Measurements from ENCODE around the gene GNAQ.

Gene GNAQ

DNA sequence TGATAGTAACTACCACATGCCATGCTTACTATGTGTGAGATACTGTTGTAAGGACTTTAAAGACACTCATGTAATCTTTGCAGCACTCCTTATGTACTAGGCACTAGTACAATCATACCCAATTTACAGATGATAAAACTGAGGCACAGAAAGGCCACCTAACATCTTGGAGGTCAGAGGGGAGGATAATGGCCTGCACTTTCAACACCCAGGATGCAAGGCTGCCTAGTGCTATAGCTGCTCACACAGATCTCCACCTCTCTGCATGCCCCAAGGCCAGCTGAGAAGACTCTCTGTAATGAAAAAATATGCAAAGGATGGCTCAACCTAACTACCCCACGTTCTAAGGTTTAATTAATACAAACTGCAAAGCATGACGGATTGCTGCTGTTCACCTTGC lies 57.2 kb downstream of the GNAQ start:
- DNase-seq (ENCODE audit: low spot score), result no peak

DNA sequence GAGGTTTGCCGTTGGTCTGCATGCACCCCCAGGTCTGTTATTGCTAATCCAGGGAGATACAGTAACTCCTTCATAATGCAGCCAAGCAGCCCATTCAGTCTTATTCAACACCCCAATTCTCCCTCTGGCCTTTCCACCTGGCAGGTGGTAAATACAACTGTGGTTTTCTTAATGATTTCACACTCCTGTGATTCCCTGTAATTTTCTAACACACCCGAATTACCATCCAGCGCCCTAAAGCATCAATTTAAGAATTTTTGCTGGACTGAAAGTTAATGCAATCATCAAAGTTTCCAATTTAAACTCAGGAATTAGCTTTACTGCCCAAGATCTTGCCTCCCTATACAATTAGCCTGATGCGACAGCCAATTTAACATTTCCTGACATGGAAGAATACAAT lies 62.5 kb downstream of the GNAQ start:
- no peak for DNase-seq (ENCODE audit: low spot score)

GRCh38 chr9:77968506-77968905 lies 63.1 kb downstream of the GNAQ start:
- DNase-seq (ENCODE audit: low spot score), result no peak

DNA sequence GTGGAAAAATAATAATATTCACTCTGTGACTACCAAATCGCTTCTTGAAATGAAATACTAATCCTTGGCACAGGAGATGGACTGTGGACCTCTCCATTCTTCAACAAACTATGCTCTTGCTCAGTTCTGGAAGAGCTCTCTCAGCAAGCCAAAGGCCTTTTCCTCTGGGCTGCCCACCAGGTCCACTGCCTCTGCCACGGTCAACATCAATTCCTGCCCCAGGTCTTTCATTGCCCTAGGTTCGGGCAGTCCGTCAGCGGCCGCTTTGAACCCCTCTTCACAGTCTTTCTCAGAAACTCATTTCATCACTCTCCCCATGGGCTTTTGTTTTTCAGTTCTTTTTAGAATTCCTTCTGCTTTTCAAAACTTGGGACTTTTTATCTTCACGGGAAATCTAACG lies 64.9 kb downstream of the GNAQ start:
- DNase-seq (ENCODE audit: low spot score), result no peak

DNA sequence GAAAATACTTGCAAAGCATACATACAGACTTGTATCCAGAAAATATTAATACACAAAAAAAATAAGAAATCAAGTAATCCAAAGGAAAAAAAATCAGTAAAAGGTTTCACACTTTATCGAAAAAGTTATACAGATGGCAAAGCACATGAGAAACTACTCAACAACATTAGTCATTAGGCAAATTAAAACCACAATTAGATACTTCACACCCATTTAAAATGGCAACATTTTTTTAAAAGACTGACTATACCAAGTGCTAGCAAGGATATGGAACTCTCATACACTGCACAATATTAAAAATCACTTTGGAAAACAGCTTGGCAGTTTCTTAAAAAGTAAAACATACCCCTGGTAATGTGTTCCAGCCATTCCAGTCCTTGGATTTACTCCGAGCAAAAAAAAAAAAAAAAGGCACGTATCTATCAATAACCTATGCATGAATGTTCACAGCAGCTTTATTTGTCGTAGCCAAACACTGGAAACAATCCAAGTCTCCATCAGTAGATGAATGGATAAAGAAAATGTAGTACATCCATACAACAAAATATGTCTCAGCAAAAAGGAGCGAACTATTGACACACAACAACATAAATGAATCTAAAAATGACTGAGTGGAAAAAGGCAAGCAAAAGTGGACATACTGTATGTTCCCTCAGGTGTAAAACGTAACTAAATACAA lies 66.0 kb downstream of the GNAQ start:
- no peak for DNase-seq (ENCODE audit: low spot score)

DNA sequence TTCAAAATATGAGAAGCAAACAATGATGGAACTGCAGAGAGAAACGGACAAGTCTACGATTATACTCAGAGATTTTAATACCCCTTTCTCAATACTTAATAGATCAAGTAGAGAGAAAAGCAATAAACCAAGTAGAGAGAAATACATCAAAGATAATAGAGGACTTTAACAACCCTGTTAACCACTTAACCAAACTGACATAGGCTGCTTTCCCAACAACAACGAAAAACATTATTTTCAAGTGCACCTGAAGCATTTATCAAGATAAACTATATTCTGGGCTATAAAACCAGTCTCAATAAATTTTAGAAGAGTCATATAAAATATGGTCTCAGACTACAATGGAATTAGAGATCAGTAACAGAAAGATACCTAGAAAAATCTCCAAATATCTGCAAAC lies 67.4 kb downstream of the GNAQ start:
- DNase-seq (ENCODE audit: low spot score), result no peak

- no peak for DNase-seq (ENCODE audit: low spot score)
These were observed 70.1 kb downstream of the GNAQ start for GRCh38 chr9:77961541-77961940.

DNA sequence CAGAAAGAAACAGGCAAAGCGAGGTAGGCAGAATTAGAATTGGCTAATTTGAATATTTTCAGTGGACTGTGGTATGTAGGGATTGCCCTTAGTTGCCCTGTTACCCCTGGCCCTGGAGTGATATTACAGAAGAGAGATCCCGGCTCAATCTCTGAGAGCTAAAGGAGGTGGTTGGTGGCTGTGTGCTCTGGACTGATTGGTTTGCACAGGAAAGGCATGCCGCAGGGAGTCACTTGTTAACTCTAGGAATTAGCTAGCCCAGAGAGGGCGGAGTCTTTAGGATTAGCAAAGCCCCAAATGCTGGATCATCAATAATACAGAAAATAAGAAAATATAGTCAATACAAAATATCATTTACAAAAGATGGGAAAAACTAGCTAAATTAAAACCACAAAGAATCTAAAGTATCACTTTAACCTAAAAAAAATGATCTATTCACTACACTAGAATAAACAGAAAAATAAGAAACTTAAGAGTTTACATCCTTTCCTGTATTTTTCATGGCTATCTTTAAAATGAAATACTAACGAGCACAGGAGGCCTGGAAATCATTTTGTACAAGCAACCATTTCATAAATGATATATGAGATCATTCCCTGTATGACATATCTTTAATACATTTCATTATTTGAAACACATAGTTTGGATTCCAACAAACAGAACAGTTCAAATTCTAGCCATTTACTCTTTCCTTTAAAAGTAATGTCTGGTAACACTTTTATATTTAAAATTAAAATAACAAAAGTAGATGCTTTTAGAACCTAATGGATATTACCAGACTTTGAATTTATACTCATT lies 71.1 kb downstream of the GNAQ start:
- no peak for DNase-seq (ENCODE audit: low spot score)

DNA sequence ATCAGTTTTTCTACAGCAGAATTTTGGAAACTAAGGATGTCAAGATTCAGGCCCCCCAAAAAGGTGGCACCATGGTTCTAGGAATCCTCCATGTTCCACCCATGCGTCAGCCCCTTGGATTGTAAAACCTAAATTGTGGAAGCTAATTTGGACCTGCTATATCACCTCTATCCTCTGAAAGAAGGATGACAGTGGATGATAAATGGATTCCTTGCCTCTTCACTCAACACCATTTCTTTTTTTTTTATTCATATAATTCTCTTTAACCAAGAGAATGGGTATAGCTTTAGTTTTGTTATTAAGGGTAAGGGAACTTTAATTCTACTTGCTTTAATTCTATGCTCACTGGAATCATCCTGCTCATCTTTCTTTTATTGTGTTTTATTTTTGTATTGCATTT lies 71.8 kb downstream of the GNAQ start:
- no peak for DNase-seq (ENCODE audit: low spot score)

- no peak for DNase-seq (ENCODE audit: low spot score)
These were observed 74.0 kb downstream of the GNAQ start for GRCh38 chr9:77957652-77958051.

- DNase-seq (ENCODE audit: low spot score), result no peak
These were observed 75.1 kb downstream of the GNAQ start for GRCh38 chr9:77956555-77956954.

GRCh38 chr9:77954666-77955015 lies 77.0 kb downstream of the GNAQ start:
- no peak for DNase-seq (ENCODE audit: low spot score)

DNA sequence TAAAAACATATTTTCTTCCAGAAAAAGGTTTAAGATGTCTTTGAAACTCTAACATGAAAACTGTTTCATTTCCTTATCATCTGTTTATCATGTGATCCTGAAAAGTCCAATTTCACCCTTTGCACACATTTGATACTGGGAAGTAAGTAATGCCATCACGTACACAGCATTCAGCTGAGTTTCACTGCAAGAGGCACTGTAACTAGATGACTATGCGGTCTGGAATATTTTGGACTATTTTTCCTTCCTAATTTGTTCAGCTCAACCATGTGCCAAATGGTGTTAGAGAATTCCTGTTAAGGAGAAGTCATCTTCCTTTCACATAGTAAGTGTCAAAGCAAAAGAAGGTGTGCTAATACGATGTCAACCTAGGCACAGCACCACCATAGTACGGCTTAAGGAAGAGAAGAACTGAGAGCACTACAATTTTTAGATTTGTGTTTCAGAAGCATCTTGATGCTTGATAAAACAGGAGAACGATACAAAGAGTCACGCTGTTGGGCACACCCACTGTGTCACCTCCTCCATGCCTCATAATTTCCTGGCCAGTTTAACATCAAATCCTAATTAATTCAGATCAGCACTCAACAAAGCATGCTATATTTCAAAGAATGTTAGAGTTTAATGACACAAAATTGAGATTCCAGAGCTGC lies 77.5 kb downstream of the GNAQ start:
- no peak for DNase-seq (ENCODE audit: low spot score)

- DNase-seq (ENCODE audit: low spot score), result no peak
These were observed 78.0 kb downstream of the GNAQ start for GRCh38 chr9:77953590-77953989.

- DNase-seq (ENCODE audit: low spot score), result no peak
These were observed 78.8 kb downstream of the GNAQ start for GRCh38 chr9:77952635-77953328.

DNA sequence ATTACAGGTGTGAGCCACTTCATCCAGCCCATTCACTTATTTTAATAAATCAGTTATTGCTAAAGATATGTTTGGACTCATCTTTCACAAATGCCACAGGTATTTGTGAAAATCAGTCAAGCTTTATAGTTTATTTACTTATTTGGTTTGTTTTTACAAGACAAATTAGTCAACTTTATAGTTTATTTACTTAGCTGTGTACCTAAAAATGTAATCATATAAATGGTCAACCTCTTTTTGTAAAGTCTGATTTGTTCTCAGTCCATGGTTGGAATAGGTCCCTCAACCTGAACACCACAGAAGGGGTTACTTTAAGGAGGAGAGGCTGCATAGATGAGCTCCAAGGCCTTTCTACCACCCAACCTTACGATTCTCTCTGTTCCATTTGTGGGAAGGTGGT lies 80.2 kb downstream of the GNAQ start:
- no peak for DNase-seq (ENCODE audit: low spot score)

- no peak for DNase-seq (ENCODE audit: low spot score)
These were observed 81.7 kb downstream of the GNAQ start for GRCh38 chr9:77949751-77950436.

- DNase-seq (ENCODE audit: low spot score), result no peak
These were observed 84.0 kb downstream of the GNAQ start for GRCh38 chr9:77947651-77948050.

DNA sequence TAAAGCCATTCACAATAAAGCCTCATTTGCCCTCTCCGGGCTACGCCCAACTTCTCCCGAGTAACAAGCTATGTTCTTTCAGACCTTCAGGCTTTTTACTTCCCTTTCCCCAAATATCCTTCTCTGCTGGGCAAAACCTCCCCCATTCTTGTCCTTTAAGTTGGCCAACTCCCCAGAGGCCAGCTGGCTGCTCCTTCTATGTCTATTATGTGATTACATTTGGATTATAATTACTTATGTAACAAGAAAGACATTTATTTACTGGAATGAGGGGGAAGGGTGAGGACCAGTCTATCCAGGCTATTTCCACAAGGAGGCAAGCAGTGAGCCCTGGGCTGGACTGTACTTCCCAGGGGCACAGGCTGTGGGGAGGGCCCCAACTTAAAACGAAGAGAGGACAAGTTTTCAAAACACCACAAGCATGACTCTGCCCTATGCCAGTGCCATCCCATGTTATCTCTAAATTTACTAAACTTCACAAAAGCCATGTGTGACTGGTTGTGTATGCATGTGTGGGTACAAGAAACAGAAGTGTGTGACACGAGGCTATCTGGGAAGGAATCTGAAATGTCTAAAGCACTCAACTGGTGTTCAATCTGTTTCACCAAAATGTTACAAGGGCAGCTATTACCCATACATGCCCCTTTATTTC lies 84.5 kb downstream of the GNAQ start:
- no peak for DNase-seq (ENCODE audit: low spot score)

GRCh38 chr9:77946296-77946695 lies 85.3 kb downstream of the GNAQ start:
- DNase-seq (ENCODE audit: low spot score), result no peak

DNA sequence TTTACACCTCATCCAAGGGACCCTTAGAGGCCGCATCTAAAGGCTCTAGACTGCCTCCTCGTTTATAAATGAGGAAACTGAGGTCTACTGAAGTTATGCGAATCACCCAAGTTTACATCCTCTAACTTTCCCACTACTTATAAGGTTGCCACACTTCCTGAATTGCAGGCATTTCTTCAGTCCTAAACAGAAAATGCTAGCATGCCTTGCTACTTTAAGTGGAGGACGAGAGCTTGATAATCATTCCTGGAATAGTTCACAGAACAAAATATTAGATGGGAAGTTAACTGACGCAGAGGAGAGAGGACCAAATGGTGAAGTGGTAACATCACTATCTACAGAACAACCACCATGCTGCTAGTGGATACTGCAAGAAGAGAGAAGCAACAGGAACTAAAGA lies 85.8 kb downstream of the GNAQ start:
- DNase-seq (ENCODE audit: low spot score), result no peak
